ENCODE measurements around the gene PLXNA1.

Gene PLXNA1

GRCh38 chr3:126964261-126964660 is 18.7 kb upstream of the PLXNA1 start (continued):
- no peak for TF ChIP-seq POU6F1 (CRISPR knock-in tag; IDR thresholded peaks at IDR 0.05; ENCODE audit: borderline replicate concordance, low read depth)
- no peak for TF ChIP-seq GLIS3 (CRISPR knock-in tag; IDR thresholded peaks at IDR 0.05)
- no peak for TF ChIP-seq ZC3H10 (CRISPR knock-in tag; IDR thresholded peaks at IDR 0.05)
- no peak for TF ChIP-seq CSRNP3 (CRISPR knock-in tag; IDR thresholded peaks at IDR 0.05)
- no peak for TF ChIP-seq ISL1 (CRISPR knock-in tag; IDR thresholded peaks at IDR 0.05)
- TF ChIP-seq ESRRG (CRISPR knock-in tag; IDR thresholded peaks at IDR 0.05), result no peak
- TF ChIP-seq SNAI2 (CRISPR knock-in tag; IDR thresholded peaks at IDR 0.05), result no peak

- no peak for ATAC-seq
- no peak for TF ChIP-seq ZNF8 (CRISPR knock-in tag; IDR thresholded peaks at IDR 0.05)
- no peak for TF ChIP-seq PATZ1 (CRISPR knock-in tag; IDR thresholded peaks at IDR 0.05; ENCODE audit: borderline replicate concordance)
- TF ChIP-seq BACH2 (CRISPR knock-in tag; IDR thresholded peaks at IDR 0.05; ENCODE audit: borderline replicate concordance), result no peak
- TF ChIP-seq ZFP3 (CRISPR knock-in tag; IDR thresholded peaks at IDR 0.05), result no peak
- TF ChIP-seq SNAI2 (CRISPR knock-in tag; IDR thresholded peaks at IDR 0.05), result no peak
- TF ChIP-seq CREB5 (CRISPR knock-in tag; IDR thresholded peaks at IDR 0.05; ENCODE audit: low read depth), result no peak
- TF ChIP-seq ESRRG (CRISPR knock-in tag; IDR thresholded peaks at IDR 0.05), result no peak
- no peak for TF ChIP-seq ZNF565 (CRISPR knock-in tag; conservative IDR thresholded peaks at IDR 0.05; ENCODE audit: low read depth)
- TF ChIP-seq OSR1 (CRISPR knock-in tag; IDR thresholded peaks at IDR 0.05), result no peak
- TF ChIP-seq TCF4 (CRISPR knock-in tag; IDR thresholded peaks at IDR 0.05; ENCODE audit: borderline replicate concordance), result no peak
- TF ChIP-seq ARNTL (CRISPR knock-in tag; IDR thresholded peaks at IDR 0.05; ENCODE audit: borderline replicate concordance, low read depth), result no peak
- TF ChIP-seq GLIS3 (CRISPR knock-in tag; IDR thresholded peaks at IDR 0.05), result no peak
- no peak for TF ChIP-seq PPARA (CRISPR knock-in tag; IDR thresholded peaks at IDR 0.05; ENCODE audit: borderline replicate concordance)
- TF ChIP-seq RARB (CRISPR knock-in tag; IDR thresholded peaks at IDR 0.05), result no peak
- no peak for TF ChIP-seq CSRNP3 (CRISPR knock-in tag; IDR thresholded peaks at IDR 0.05)
Measured at GRCh38 chr3:126964950-126965349, 18.0 kb upstream of the PLXNA1 start.

GRCh38 chr3:126965526-126966080 is 17.3 kb upstream of the PLXNA1 start:
- TF ChIP-seq OSR1 (CRISPR knock-in tag; IDR thresholded peaks at IDR 0.05) (no peak), ZC3H10 (CRISPR knock-in tag; IDR thresholded peaks at IDR 0.05) (no peak), GLIS3 (CRISPR knock-in tag; IDR thresholded peaks at IDR 0.05) (no peak), TSHZ2 (CRISPR knock-in tag; IDR thresholded peaks at IDR 0.05) (no peak), RARB (CRISPR knock-in tag; IDR thresholded peaks at IDR 0.05) (no peak), ZFP3 (CRISPR knock-in tag; IDR thresholded peaks at IDR 0.05) (no peak), SNAI2 (CRISPR knock-in tag; IDR thresholded peaks at IDR 0.05) (no peak), TCF4 (CRISPR knock-in tag; IDR thresholded peaks at IDR 0.05; ENCODE audit: borderline replicate concordance) (no peak)
- ATAC-seq, result no peak
